GM21447 (cell line): ENCODE results near the gene CCNF.
A peak's percentile ranks its signal among the peaks of the same experiment; 100 is the strongest.

Source experiments
- ATAC-seq: cut with Tn5 transposase; IDR thresholded peaks from one replicate; pipeline ENCODE4 v1.9.1; 2021; ENCODE audit not compliant: unreplicated experiment

The CCNF gene

DNA sequence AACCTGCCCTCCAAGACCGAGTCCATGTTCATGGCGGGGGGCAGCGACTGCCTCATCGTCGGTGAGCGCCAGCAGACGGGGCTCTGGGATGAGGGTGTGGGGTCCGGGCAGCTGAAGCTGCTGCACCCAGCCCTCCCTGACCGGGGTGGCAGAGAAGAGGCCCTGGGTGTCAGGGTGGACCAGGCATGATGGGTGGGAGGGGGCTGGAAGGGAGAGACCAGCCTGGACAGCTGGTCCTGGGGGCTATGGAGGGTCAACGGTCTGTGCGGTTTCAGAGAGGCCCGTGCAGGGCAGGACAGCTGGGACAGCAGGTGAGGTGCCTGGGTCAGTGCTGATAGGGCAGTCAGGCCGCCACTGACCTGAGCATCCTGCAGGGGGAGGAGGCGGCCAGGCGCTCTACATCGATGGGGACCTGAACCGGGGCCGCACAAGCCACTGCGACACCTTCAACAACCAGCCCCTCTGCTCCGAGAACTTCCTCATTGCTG lies 71.2 kb downstream of the CCNF start:
- ATAC-seq, result no peak

DNA sequence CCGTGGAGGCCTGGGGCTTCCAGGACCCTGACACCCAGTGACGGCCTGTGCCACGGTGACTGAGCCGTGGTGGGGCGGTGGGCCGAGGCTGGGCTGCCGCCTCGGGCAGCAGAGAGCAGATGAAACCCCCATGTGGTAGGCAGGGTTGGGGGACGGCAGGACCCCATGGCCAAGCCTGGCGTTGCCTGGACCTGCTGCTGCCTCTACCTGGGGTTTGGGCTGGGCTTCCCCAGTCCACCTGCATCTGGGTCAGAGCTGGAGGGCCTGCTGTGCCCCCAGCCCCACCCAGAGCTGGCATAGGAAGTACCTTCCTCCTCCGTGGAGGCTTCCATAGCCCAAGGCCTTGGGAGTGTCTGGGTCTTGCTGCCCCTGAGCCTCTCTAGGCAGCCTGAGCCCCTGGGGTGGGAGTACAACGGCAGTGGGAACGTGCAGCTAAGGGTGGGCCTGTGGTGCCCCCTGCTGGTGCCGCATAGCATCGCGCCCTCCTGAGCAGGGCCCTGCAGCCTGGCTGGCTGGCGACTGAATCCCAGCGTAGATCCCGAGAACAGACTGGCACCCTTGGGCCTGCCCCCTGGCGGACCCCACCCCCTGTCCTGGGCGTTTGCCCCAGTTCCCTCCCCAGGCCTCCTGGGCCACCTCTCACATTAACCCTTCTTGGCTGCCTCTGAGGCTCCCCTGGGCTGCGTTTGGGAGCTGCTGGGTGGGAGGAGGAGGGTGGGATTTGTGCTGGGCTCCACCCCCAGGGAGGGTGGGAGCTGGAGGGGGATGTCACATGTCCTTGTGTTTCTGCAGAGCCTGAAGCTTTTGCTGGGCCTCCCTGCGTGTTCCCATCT lies 71.9 kb downstream of the CCNF start:
- ATAC-seq, result no peak

DNA sequence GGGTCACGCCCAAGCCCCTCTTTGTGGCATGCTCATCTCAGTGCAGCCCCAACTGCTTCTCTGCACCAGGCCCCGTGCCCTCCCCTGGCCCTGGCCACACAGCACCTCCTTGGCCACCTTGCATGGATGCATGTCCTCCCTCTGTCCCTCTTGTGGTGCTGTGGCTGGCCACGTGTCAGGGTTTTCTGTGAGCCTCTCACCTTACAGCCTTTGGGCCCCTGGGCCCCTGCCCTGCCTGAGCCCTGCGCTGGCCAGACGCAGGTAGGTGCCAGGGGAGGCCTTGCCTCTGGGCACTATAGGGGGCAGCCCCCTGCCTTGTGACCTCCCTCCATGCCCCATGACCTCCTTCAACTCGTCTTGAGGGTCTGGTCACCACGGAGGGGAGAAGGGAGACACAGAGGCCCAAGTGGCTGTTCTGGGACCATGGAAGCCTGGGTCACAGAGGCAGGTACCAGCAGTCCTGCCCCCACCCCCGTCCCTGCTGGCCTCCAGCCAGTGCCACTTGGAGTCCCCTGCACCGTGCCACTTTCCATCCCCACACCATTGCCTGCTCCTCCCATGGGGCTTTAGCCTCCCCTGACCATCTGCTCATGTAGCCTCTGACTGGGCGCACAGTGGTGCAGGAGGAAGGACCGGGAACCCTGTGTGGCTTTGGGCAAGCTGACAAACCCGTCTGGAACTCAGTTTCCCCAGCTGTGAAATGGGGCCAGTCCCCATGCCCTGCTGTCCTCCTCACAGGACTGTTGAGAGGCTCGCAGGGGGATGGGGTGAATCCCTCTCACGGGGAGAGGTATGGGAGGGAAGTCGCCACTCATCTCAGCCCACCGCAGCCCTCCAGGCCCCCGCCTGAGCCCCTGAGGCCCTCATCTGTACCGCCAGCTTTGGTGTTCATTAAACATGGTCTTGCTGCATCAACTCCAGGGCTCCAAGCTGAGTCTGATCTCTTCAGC lies 73.0 kb downstream of the CCNF start:
- ATAC-seq, result no peak

DNA sequence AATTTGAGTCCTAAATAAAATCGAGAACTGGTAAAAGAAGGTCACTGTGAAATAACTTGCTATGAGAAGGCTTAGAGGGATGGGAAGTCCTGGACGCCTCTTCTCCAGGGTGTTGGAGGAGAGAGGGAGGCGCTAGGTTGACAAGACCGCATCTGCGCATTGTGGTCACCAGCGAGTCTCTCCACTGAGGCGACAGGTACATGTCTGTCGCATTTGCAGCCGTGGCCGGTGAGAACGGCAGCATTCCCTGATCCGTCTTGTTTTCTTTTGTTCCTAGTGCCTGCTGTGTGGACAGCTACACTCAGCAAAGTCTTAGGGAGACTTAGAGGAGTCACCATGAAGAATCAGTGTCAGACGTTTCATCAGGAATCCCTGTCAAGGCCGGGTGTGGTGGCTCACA lies 76.4 kb downstream of the CCNF start:
- no peak for ATAC-seq

DNA sequence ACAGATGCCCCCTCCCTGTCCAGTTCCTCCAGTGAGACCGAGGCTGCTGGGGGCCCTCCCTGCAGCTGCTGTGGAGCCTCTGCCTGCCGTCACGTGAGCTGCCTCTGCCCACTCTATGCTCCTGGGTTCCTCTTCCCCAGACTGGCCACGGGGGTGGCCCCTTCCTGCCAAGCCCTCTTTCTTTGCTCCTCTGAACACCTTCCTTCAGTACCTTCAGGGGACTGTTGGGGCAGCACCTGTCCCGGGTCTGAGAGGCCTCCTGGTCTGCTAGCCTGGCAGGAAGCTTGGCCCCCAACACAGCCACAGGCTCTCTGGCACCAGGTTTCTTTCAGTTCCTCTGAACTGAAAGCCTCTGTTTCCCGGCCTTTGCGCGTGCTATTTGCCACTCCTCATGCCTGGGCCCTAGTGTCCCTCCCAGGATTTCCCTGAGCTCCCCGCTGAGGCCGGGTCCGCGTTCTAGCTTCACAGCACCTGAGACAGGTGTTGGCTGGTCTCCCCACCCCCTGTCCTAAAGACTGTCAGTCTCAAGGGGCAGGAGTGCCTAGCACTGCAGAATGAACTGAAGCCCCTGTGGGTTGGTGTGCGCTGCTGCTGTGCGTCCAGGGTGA lies 77.9 kb downstream of the CCNF start:
- peak; percentile 77 for ATAC-seq

DNA sequence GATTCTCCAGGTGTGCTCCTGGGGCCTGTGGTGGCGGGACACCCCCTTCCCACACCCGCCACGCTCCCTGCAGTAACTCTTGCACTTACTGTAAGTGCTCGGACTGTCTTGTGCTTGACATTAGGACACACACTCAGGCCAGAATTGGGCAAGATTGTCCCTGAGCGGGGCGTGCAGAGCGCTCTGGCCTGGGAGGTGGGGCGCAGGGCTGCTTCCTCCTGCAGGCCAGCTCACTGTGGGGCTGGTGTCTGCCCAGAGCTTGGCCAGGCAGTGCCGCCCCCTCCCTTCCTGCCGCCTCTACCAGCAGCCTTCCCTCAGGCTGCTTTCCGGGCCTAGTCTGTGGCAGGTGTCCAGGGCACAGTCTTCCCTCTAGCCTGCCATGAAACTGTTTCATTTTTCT lies 78.4 kb downstream of the CCNF start:
- ATAC-seq, result peak; percentile 9
